Kidney (tissue), 14 donors: ENCODE data around the gene CDH13. TPM values are rescaled to one million over a fixed set of nuclear protein-coding genes. Genes with fewer than 3 reads are reported as not detected.

Experiments used
- DNase-seq, 5 donors: peaks; one replicate each; pipeline ENCODE4 v3.0.0-alpha.2; 2013 to 2020
- FAIRE-seq: peaks from 2 replicates; lab custom pipeline; 2012; peaks lifted over from hg19 to GRCh38; lab: Jason Lieb, UNC
- H3K27ac ChIP-seq, 2 donors: one replicate each; pipeline ENCODE4 v1.7.0; 2013; ENCODE audit warnings: low read depth in 2 of 2, low read length in 2 of 2, inconsistent platforms in 1 of 2
- H3K27me3 ChIP-seq: one replicate; pipeline ENCODE4 v1.7.1; 2013; ENCODE audit warnings: low read length, inconsistent platforms; ENCODE audit not compliant: control insufficient read depth, insufficient read depth
- H3K36me3 ChIP-seq, 3 donors: one replicate each; pipeline versions ENCODE4 v1.7.0 to v1.7.1; 2013; ENCODE audit warnings: low read length in 3 of 3, control low read depth in 1 of 3, inconsistent platforms in 1 of 3; ENCODE audit not compliant: insufficient read depth in 3 of 3, control insufficient read depth in 2 of 3
- H3K4me1 ChIP-seq, 3 donors: one replicate each; pipeline versions ENCODE4 v1.7.0 to v1.7.1; 2013; ENCODE audit warnings: low read length in 3 of 3, inconsistent platforms in 1 of 3, low read depth in 1 of 3; ENCODE audit not compliant: control insufficient read depth in 2 of 3, insufficient read depth in 2 of 3
- H3K4me3 ChIP-seq, 3 donors: one replicate each; pipeline versions ENCODE4 v1.7.0 to v1.8.1; 2013; ENCODE audit warnings: low read length in 3 of 3, control low read depth in 1 of 3, inconsistent platforms in 1 of 3
- H3K9ac ChIP-seq, 3 donors: one replicate each; pipeline versions ENCODE4 v1.7.0 to v1.7.1; 2013; ENCODE audit warnings: low read length in 3 of 3, control low read depth in 1 of 3, inconsistent platforms in 1 of 3
- H3K9me3 ChIP-seq, 3 donors: one replicate each; pipeline versions ENCODE4 v1.7.0 to v1.7.1; 2013; ENCODE audit warnings: low read length in 3 of 3, control low read depth in 1 of 3, inconsistent platforms in 1 of 3; ENCODE audit not compliant: control insufficient read depth in 2 of 3, insufficient read depth in 1 of 3
- CTCF ChIP-seq: IDR thresholded peaks from 3 replicates; pipeline ENCODE4 v1.5.1; 2012; ENCODE audit warnings: mild to moderate bottlenecking, moderate library complexity, borderline replicate concordance; ENCODE audit not compliant: insufficient read depth; ENCODE audit errors: extremely low read depth
- intact Hi-C: fragments of 100-400 bp; cut with DNase I; formaldehyde crosslinking; loops from one replicate; pipeline ENCODE4 v1.11.1; 2022
- polyA plus RNA-seq: library from polyadenylated mRNA; stranded (reverse); fragments of 350-450 nt; fragmentation: Illumina TruSeq; extraction: RNeasy Lipid Tissue Mini Kit (QIAGEN cat#74804); gene quantifications from one replicate; pipeline ENCODE4 v1.2.3, GENCODE V29; 2014; ENCODE audit warnings: low read depth, low replicate concordance; ENCODE audit not compliant: insufficient read depth
- total RNA-seq: library from RNA; stranded (reverse); fragmentation: NEBNext Ultra II Directional; extraction: Animal tissue kit (Norgen Biotek cat#: 25700); gene quantifications from one replicate; pipeline ENCODE4 v1.2.1, GENCODE V29; 2021
- donor health status: control.
- donor health status: control.
- donor health status: control.
- donor health status: control.
- donor health status: control.
- donor health status: DM: yes; HTN: yes; CAD: no.
- donor health status: Normal renal cell carcinoma (clear cell type).

CDH13 gene
- total and polyA plus RNA-seq, 2 donors from 2014 or later = 4.8 to 13.8 TPM

GRCh38 chr16:83037102-83037501 is 410.3 kb downstream of the CDH13 start:
- Histone ChIP-seq H3K4me1 (no peaks in the 10 kb centered on the region), H3K36me3 (no peaks in the 10 kb centered on the region), H3K9ac (no peak overlapping the region), H3K4me3 (no peak overlapping the region), H3K27me3 (no peaks in the 10 kb centered on the region), H3K9me3 (no peaks in the 10 kb centered on the region), H3K27ac (no peak overlapping the region)
- no peak for FAIRE-seq
- no peak for TF ChIP-seq CTCF
- no peak for DNase-seq
- intact Hi-C loops = no loop called here

GRCh38 chr16:83037884-83038283 is 411.1 kb downstream of the CDH13 start:
- Histone ChIP-seq H3K9ac (no peak overlapping the region), H3K36me3 (no peaks in the 10 kb centered on the region), H3K27me3 (no peaks in the 10 kb centered on the region), H3K27ac (no peak overlapping the region), H3K4me3 (no peak overlapping the region), H3K4me1 (no peaks in the 10 kb centered on the region), H3K9me3 (no peaks in the 10 kb centered on the region)
- no peak for DNase-seq
- intact Hi-C loops = no loop called here
- FAIRE-seq = no peak
- TF ChIP-seq CTCF = no peak

- no peaks in the 10 kb centered on the region for H3K9me3 ChIP-seq
- intact Hi-C loops = no loop called here
- H3K4me3 ChIP-seq = no peak overlapping the region
- FAIRE-seq = no peak
- no peaks in the 10 kb centered on the region for H3K4me1 ChIP-seq
- no peak for TF ChIP-seq CTCF
- H3K9ac ChIP-seq = no peak overlapping the region
- DNase-seq = no peak
- no peaks in the 10 kb centered on the region for H3K36me3 ChIP-seq
- no peak overlapping the region for H3K27ac ChIP-seq
- no peaks in the 10 kb centered on the region for H3K27me3 ChIP-seq
Observed at GRCh38 chr16:83040174-83040573, 413.4 kb downstream of the CDH13 start.

- Histone ChIP-seq H3K36me3 (no peaks in the 10 kb centered on the region), H3K9ac (no peak overlapping the region), H3K4me1 (no peaks in the 10 kb centered on the region), H3K27ac (no peak overlapping the region), H3K4me3 (no peak overlapping the region), H3K27me3 (no peaks in the 10 kb centered on the region), H3K9me3 (no peaks in the 10 kb centered on the region)
- FAIRE-seq (no peak), DNase-seq (no peak)
- TF ChIP-seq CTCF = no peak
- intact Hi-C loops = no loop called here
Observed at GRCh38 chr16:83044589-83044988, 417.8 kb downstream of the CDH13 start.
